Fibroblast of skin of scalp (primary cell): ENCODE results near the gene NIPAL3.
A peak's percentile ranks its signal among the peaks of the same experiment; 100 is the strongest.
"Not testable (repeated sequence)": the region's sequence is repeated elsewhere in the genome, so short reads cannot be mapped to it uniquely, and the experiment has no call there.

Experiments
- DNase-seq: peaks from one replicate; pipeline ENCODE4 v3.0.0-alpha.2; 2013

Gene NIPAL3

DNA sequence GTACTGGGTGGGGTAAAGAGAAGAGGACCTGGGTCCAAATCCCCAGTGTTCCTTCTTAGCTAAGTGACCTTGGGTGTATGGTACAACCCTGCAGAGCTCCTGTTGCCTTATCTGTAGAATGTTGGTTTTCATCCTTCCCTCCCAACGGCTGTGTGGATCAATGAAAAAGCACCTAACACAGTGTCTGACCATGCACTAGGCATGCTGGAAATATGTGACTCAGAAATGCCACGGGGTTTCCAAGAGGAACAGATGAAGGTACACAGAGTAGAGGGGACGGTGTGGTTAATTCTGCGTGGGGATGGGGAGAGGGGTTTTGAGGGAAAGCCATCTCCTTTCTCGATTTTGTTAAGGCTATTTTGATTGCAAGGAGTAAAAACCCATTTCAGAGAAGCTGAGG, 8.6 kb downstream of the NIPAL3 start:
- no peak for DNase-seq

DNA sequence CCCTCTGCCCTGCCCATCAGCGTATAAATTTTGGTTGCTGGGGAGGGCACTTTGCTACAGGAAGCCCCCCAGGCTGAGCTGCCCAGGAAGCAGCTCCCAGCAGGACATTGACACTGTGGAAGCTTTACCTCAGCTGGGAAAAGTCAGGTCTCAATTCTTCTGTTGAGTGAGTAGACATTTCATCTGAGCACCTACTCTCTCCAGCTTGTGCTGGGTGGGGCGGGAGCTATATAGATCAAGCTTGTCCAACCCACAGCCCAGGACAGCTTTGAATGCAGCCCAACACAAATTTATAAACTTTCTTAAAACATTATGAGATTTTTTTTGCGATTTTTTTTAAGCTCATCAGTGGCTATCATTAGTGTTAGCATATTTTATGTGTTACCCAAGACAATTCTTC, 9.4 kb downstream of the NIPAL3 start:
- no peak for DNase-seq

DNA sequence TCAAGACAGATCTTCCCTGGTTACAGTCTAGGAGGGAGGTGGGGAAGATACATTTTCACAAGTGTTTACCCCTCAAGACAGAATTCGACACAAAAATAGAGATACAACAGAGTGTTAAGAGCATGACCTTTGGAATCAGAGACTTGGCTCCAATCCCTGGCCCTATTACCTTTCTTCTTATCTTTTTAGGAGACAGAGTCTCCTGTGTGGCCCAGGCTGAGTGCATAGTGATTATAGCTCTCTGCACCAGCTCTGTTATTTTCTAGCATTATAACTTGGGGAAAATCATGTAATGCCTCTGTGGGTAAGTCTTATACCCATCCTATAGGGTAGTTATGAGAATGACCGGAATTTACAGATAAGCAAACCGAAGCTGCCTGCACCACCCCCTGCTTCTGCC, 9.8 kb downstream of the NIPAL3 start:
- no peak for DNase-seq

DNA sequence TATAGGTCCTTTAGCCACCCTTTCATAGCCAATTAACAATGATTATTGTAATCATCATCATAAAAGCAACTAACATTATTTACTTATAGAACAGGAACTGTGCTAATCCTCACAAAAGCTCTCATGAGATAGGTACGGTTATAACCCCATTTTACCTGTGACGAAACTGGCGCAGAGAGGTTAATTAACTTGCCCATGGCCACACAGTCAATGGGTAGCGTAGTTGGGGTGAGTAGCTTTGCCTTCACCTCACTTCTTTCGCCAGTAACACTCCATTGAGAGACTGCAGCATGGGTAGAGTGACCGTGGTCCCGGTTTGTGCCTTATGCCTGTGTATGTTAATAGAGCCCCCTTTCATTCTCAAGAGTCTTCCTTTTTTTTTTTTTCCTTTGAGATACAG, 10.3 kb downstream of the NIPAL3 start:
- no peak for DNase-seq

DNA sequence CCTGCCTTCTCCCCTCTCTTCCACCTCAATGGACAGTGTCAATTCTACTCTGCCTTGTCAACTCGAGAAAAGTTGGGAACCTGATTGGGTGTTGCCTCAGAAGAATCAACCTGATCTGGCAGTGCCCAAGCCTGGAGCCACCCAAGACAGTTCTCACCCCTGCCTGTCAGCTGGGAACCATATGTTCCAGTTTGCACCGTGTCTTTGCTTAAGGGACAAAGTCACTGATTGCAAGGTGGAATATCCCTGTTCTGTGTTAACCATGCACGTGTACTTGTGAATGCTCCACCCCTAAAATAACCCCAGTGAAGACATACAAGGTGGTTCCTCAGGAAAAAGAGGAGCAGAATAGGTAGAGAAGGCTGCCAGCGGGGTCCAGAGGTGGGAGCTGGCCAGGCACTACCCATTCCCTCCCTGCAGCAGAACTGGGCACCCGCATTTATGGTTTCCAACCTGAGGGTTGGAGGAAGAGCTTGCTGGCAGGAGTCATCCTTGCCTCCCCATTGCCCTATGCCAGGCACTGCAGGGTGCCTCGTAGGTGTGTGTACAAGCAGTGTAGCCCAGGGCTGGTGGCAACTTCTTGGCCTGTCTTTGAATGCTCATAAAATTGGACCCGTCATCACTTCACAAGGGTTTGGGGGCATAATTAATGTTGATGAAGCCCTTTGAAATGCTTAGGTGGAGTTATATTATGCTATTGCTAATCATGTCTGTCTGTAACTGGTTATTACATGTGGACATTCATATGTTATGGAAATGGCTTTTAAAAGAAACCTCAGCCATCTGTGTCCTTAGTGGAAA, 11.3 kb downstream of the NIPAL3 start:
- DNase-seq: no peak

DNA sequence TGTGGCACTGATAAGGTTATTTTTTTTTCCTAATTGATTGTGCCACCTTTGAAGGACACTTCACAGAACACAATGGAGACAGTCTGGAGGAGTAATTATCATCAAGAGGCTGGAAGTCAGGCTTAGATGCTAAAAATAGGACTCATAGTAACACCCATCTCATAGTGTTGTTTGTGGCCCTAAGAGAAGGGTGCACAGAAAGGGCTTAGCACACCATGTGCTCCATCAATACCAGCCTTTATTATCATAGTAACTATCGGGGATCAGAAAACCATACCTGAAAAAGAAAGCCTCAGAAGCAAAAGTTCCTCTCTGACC, 11.9 kb downstream of the NIPAL3 start:
- DNase-seq: no peak

DNA sequence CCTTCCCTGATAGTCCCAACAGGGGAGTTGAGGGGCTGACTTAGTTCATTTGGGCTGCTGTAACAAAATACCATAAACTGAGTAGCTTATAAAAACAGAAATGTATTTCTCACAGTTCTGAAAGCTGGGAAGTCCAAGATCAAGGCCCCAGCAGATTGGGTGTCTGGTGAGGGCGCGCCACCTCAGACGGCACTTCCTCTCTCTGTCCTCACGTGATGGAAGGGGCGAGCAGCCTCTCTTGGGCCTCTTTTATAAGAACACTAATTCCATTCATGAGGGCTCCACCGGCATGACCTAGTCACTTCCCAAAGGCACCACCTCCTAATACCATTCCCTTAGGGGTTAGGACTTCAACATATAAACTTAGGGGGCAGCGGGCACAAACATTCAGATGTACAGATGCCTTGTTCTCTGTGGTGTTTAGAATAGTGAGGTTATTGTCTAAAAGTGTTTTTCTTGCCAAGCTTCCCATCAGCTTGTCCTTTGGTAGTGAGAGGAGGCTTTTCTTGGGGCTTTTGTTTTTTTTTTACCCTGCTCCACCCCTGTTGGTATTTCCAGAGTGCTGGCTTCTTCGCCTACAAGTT, 20.3 kb downstream of the NIPAL3 start:
- DNase-seq: no peak

DNA sequence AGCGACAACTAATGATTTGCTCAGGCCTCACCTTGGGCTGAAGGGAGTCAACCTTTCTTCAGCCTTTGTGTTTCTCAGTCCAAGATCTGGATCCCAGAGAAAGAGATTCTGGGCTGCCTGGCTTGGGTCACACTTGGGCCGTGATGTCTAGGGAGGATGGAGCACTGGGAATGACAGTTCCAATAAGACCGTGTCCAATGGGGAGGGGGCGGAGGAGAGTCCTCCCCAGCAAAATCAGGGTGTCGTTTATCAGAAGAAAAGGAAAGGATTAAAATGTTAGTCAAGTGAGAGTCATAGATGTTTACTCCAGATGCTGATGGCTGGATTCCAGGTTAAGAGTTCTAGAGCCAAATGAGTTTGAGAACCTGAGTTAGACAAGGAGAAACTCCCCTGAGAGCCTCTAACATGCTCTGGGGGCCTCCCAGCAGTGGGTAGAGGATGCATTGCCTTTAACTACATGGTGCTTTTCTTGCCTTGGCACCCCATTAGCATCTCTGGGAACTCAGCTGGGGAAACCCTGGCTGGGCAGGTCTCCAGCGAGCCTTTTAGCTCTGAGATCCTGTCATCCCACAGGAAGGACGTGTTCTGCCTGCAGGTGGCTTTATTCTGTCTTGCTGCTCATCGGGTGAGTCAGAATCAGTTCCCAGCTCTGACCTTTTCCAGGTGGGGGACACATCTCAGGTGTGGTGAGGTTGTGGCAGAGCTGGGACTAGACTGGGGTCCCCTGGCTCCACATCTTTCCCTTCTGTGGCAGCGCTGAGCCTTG, 22.2 kb downstream of the NIPAL3 start:
- no peak for DNase-seq

DNA sequence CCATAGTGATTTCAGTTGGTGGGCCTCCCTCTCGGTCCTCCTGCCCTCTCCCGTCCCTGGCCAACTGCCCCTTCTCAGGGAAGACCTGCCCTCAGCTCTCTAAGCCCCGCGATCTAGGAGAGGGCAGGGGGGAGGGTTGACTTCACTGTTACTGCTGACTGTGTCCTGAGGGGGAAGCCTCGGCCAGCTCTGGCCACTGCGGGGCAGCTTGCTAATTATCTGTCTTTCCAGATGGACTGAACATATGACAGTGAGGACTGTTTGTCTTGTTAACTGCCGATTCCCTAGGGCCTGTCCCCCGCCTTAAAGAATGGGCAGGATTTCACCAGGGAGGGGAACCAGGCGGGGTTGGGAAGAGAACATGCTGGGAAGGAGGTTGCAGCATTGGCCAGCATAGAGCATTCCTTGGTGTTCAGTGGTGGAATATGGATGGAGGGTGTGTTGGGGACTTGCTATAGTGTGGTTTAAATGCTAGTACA, 22.9 kb downstream of the NIPAL3 start:
- peak; percentile 71 for DNase-seq

DNA sequence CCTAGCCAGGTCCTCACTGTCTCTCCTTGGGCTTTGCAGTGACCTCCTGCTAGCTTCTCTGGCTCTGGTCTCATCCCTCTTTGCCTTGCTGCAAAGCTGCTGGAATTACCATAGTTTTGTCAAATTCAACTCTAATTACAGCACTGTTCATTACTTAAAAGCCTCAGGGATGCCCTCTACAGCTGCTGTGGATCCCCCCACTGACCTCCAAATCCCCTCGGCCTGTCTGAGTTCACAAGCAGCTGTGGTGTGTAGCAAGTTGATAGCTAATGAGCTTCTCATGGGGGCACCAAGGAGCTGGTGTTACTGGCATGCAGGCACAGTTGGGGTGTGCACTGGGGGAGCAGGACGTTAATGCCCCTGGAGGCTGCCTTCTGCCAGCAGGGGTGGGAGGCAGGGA, 24.8 kb downstream of the NIPAL3 start:
- no peak for DNase-seq

DNA sequence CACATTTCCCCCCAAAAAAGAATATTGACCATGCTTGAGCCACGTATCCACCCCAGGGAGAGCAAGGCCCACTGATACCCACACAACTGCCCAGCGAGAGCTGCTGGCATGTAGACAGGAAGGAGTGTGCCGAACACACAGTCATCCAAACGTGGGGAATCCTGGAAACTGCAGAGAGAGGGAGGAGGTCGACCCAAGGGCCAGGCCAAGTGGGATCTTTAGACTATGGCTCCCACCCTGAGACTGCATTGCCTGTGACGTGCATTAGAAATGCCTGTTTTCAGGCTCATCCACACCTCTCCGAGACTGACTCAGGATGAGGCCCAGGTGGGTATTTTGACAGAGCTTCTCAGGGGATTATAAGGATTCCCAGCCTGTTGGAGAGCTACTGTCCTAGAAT, 25.9 kb downstream of the NIPAL3 start:
- no peak for DNase-seq

DNA sequence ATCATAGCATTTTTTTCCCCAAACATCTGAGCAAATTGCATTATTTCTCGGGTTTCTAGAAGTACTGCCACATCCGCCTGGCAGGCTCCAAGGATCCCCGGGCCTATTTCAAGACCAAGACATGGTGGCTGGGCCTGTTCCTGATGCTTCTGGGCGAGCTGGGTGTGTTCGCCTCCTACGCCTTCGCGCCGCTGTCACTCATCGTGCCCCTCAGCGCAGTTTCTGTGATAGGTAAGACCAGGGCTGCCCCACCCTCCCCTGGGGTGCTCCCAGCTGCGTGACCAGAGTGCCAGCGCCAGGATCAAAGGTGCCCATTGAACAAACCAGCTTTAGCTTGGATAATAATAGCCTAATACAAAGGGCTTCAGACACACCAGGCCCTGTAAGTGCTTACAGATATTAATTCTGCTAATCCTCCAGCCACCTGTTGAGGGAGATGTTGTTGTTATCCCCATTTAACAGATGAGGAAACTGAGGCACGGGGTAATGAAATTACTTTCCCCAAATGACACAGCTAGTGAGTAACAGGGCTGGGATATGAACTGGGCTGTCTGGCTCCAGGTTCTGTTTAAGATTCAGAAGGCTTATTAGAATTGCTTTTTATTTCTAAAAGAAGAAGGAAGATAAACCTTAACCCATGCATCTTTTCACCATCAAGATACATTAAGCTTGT, 26.5 kb downstream of the NIPAL3 start:
- DNase-seq: no peak

DNA sequence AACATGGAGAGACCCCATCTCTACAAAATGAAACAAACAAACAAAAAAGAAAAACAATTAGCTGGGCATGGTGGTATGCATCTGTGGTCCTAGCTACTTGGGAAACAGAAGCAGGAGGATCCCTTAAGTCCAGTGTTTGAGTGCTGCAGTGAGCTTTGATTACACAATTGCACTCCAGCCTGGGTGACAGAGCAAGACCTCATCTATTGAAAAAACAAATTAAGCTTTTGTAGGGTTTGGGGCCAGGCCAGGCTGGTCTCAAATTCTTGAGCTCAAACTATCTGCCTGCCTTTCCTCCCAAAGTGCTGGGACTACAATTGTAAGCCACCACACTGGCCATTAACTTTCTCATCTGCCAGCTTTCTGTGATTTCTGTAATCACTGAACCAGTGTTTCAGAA, 27.2 kb downstream of the NIPAL3 start:
- peak; percentile 17 for DNase-seq

DNA sequence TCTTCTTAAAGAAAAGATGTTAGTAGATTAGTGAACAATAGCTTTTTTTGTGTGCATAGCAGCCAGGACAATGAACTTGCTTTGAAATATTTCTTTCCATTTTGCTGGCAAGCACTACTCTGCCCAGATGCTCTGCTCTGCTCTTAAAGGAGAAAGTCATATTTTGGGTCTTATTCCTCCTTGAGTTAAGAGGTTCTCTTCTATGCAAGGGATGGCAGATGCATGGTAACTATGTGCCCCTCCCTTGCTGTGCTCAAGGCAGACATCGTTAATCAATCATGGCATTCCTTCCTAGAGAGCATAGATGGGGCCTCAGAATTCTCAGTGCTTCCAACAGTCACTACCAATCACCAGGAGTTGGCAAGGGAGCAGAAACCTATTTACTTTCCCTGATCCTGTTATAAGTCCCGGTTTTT, 27.6 kb downstream of the NIPAL3 start:
- DNase-seq: peak; percentile 18

DNA sequence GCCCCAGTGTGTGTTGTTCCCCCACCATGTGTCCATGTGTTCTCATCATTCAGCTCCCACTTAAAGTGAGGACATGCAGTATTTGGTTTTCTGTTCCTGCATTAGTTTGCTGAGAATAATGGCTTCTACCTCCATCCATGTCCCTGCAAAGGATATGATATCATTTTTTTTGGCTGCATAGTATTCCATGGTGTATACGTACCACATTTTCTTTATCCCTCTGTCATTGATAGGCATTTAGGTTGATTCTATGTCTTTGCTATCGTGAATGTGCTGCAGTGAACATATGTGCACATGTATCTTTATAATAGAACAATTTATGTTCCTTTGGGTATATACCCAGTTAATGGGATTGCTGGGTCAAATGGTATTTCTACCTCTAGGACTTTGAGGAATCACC, 30.8 kb downstream of the NIPAL3 start:
- not testable (repeated sequence) for DNase-seq

DNA sequence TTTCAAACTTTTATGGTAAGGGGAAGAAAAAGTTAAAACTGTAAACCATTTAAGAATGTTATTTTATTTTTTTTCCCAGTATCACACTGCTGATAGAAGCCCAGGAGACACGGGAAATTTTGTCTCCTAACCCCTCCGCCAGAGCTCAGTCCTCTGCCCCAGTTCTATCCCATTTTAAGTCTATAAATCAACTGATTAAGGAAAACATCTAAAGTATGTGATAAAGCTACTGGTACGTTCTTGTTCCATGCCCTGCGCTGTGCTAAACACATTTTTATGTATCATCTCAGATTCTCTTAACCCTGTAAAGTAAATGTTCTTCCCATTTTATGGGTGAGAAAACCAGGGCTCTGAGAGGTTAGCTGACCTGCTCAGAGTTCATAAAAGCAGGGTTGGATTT, 34.7 kb downstream of the NIPAL3 start:
- DNase-seq: no peak

DNA sequence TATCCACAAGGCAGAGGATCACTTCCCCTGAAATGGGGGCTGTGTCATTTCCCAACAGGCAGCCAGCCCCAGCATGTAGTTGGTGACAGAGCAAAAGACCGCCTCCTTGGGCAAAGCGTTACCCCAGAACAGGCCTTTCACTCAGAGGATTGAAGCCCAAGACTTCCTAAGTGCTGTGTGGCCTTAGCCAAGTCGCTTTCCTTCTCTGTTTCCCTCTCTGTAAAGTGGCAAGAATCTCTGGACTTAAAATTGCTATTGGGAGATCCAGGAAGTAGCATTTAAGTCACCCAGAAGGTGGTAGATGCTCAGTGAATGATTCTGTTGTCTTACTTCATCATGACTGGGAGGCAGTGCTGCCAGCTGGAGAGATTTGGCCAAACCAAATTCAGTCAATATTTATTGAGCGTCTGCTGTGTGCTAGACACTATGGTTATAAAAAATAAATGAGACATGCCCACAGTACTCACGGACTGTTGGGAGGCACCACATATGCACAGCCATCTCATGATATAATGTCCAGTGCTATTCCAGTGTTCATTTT, 35.3 kb downstream of the NIPAL3 start:
- no peak for DNase-seq

DNA sequence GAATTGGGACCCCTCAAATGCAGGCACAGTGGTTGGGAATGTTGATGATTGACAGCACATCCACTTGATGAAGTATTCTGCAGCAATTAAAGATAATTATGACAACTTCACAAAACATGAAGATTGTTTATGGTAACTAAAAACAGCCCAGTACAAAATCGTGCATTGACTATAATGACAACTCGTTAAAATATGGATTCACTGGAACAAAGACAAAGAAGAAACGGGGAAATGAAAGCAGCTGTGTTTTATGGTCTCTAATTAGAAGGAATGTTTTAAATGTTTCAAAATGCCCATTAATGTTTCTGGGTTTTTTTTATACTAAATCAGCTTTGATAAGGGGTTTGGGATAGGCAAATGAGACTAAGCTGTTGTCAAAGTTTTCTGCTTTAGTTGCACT, 36.1 kb downstream of the NIPAL3 start:
- DNase-seq: no peak

DNA sequence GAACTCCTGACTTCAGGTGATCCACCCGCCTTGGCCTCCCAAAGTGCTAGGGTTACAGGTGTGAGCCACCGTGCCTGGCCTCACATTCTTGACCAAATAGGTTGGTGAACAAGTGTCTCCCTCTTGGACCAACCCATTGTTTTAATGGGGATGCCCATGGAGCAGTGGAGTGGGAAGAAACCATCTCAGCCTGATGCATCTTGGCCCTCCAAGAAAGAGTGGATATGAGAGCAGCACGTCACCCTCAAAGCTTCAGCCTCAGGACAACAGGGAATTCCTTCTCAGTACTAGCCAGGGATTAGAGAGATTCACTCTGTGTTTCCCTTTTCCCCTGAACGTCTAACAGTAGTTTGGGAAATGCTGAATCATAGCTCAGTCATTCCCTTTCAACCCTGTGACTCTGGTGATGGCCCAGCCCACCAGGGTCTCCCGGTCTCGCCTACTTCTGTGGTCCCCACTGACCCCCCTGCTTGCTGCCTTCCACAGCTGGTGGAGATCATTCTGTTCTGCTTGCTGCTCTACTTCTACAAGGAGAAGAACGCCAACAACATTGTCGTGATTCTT, 37.4 kb downstream of the NIPAL3 start:
- peak; percentile 34 for DNase-seq

DNA sequence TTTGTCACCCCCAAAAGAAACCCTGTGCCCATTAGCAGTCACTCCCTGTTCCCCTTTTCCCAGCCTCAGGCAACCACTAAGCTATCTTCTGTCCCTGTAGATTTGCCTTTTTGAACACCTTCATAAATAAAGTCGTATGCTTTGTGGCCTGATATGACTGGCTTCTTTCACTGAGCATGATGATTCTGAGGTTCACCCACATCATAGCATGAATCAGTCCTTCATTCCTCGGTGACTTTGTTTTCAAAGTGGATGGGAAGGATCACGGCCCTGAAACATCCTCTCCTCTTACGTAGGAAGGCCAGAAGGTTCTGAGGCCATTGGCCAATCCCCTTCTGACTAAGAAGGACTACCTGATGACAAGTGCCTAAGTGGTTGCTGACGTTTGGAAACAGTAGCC, 39.1 kb downstream of the NIPAL3 start:
- no peak for DNase-seq

DNA sequence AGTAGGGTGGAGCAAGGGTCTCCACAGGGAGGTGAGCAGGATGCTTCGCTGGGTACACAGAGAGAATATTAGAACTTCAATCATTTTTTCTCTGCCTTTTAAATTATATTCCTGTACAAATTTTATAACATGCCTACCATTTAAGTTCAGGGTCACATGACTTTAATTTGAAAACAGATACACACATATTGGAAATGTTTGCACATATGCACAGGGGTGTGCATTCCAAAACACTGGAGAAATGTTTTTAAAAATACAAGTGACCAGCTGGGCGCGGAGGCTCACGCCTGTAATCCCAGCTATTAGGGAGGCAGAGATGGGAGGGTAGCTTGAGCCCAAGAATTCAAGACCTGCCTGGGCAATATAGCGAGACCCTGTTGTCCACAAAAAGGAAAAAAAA, 39.7 kb downstream of the NIPAL3 start:
- DNase-seq: no peak

DNA sequence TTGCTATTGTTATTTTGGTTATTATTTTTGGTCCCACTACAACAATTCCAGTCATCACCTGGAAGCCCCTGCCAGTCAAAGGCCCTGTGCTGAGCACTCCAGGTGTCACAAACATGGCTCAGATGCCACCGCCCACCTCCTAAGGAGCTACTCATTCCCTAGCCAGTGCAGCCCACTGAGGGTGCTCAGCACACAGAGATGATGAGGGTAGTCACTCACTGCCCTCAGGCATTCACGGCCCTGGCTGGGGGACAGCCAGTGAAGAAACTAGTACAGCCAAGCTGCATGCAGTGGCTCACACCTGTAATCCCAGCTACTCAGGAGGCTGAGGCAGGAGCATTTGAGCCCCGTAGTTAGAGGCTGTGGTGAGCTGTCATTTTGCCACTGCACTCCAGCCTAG, 42.3 kb downstream of the NIPAL3 start:
- no peak for DNase-seq
